ENCODE measurements around the gene KCTD19. TPM values are rescaled to one million over a fixed set of nuclear protein-coding genes. Genes with fewer than 3 reads are reported as not detected.

Gene KCTD19
- total RNA-seq, 1 experiment from 2014 or later = not detected

- POLR2A ChIA-PET (ENCODE audit: unreplicated experiment) = interaction anchor here (0.6 to 0.8 kb wide), 5 partner anchors 28 to 321 kb away, joined by 3 to 12 read pairs (median 4); partner anchors contain the start of genes CTCF, FBXL8 and TRADD
Observed at GRCh38 chr16:67241008-67241900, 85.3 kb downstream of the KCTD19 start.

DNA sequence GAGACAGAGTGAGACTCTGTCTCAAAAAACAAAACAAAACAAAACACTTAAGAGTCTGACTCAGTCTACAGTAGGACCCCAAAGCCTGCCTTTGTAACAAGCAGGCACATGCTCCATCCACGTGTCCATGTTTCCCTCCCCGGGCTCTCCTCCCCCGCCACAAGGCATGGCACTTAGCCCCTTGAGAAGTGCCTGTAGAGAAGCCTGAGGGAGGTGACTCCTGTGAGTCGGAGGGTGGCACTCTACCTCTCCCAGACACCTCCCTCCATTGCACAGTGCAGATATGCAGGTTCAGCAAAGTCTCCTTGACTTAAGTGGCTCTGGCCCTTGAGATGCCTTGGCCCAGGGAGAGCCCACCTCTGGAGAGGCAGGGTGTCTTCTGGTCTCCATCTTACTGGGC lies 86.0 kb downstream of the KCTD19 start:
- Histone ChIP-seq H4K20me1 (ENCODE audit: insufficient read depth) (no peaks in the 10 kb centered on the region), H2AFZ (no peak overlapping the region), H3K27ac (peak overlapping the region; percentile 84), H3F3A (ENCODE audit: insufficient read depth, low read depth) (peaks cover 83% of the 10 kb centered on the region), H3K4me3 (no peak overlapping the region), H3K36me3 (ENCODE audit: low read depth) (peaks cover 11% of the 10 kb centered on the region; the same call in 1 of the 2 replicates), H3K4me1 (replicated peaks; ENCODE audit: insufficient read depth) (peaks cover 60% of the 10 kb centered on the region), H3K9me3 (ENCODE audit: insufficient read depth, low read depth) (no peaks in the 10 kb centered on the region), H3K79me2 (ENCODE audit: low read depth) (peaks cover 57% of the 10 kb centered on the region), H3K4me2 (peak overlapping the region; percentile 65), H3K9me2 (ENCODE audit: insufficient read depth) (no peaks in the 10 kb centered on the region), H3K27me3 (ENCODE audit: insufficient read depth, low read depth) (no peaks in the 10 kb centered on the region)
- CTCF ChIA-PET = interaction anchor here (0.6 to 1.2 kb wide), 2 partner anchors 98 to 188 kb away, joined by 3 to 4 read pairs; no protein-coding TSS in a partner anchor
- BruUV-seq (replicated peaks) = no TSS peak
- TF ChIP-seq, protein P1, sequence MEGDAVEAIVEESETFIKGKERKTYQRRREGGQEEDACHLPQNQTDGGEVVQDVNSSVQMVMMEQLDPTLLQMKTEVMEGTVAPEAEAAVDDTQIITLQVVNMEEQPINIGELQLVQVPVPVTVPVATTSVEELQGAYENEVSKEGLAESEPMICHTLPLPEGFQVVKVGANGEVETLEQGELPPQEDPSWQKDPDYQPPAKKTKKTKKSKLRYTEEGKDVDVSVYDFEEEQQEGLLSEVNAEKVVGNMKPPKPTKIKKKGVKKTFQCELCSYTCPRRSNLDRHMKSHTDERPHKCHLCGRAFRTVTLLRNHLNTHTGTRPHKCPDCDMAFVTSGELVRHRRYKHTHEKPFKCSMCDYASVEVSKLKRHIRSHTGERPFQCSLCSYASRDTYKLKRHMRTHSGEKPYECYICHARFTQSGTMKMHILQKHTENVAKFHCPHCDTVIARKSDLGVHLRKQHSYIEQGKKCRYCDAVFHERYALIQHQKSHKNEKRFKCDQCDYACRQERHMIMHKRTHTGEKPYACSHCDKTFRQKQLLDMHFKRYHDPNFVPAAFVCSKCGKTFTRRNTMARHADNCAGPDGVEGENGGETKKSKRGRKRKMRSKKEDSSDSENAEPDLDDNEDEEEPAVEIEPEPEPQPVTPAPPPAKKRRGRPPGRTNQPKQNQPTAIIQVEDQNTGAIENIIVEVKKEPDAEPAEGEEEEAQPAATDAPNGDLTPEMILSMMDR (conservative IDR thresholded peaks at IDR 0.05) = no peak
- TF ChIP-seq EZH2 (IDR thresholded peaks at IDR 0.05; ENCODE audit: low read depth) = no peak
- intact Hi-C loops (cut with micrococcal nuclease; ENCODE audit: unreplicated experiment) = loop anchor here (10.0 kb wide), 1 partner anchor 994 kb away; the partner anchor contains the start of gene ESRP2
- POLR2A ChIA-PET (ENCODE audit: unreplicated experiment) = interaction anchor here (0.6 kb wide), 2 partner anchors 27 to 70 kb away, joined by 5 to 12 read pairs; no protein-coding TSS in a partner anchor
- DNase-seq = no peak

More at GRCh38 chr16:67241008-67241900, 85.3 kb downstream of the KCTD19 start:
- intact Hi-C loops (cut with micrococcal nuclease; ENCODE audit: unreplicated experiment) = loop anchor here (1.0 to 10.0 kb wide), 2 partner anchors 14 to 994 kb away; partner anchors contain the start of genes ESRP2 and TMEM208
- Histone ChIP-seq H3K27ac (peak overlapping the region; percentile 84), H3K4me3 (peak overlapping the region; percentile 13; the same call in 1 of the 2 replicates), H3K9me3 (ENCODE audit: insufficient read depth, low read depth) (no peaks in the 10 kb centered on the region), H3K36me3 (ENCODE audit: low read depth) (peaks cover 7% of the 10 kb centered on the region; the same call in 1 of the 2 replicates), H3K9me2 (ENCODE audit: insufficient read depth) (no peaks in the 10 kb centered on the region), H2AFZ (no peak overlapping the region), H4K20me1 (ENCODE audit: insufficient read depth) (no peaks in the 10 kb centered on the region), H3K27me3 (ENCODE audit: insufficient read depth, low read depth) (no peaks in the 10 kb centered on the region), H3F3A (ENCODE audit: insufficient read depth, low read depth) (peaks cover 83% of the 10 kb centered on the region), H3K4me1 (replicated peaks; ENCODE audit: insufficient read depth) (peaks cover 64% of the 10 kb centered on the region), H3K79me2 (ENCODE audit: low read depth) (peaks cover 57% of the 10 kb centered on the region), H3K4me2 (peak overlapping the region; percentile 65)
- CTCF ChIA-PET = interaction anchor here (0.6 to 1.2 kb wide), 2 partner anchors 97 to 188 kb away, joined by 3 to 4 read pairs; no protein-coding TSS in a partner anchor
- BruUV-seq (replicated peaks) = no TSS peak
- TF ChIP-seq EZH2 (IDR thresholded peaks at IDR 0.05; ENCODE audit: low read depth) = no peak
- TF ChIP-seq, protein P1 (conservative IDR thresholded peaks at IDR 0.05) = no peak
- DNase-seq = peak; percentile 84 to 90

Other genes with a start within 250 kb of the KCTD19 start
- 19.5 and 21.1 TPM in 2 replicates for gene PHAF1, start 216.8 kb downstream of the KCTD19 start, total RNA-seq (2021)
- 4.0 and 4.2 TPM in 2 replicates for gene B3GNT9, start 175.7 kb downstream of the KCTD19 start, total RNA-seq (2021)
- 38.0 and 50.3 TPM in 2 replicates for gene TRADD, start 166.8 kb downstream of the KCTD19 start, total RNA-seq (2021)
- 53.2 and 54.4 TPM in 2 replicates for gene FBXL8, start 166.8 kb downstream of the KCTD19 start, total RNA-seq (2021)
- gene HSF4, start 162.0 kb downstream of the KCTD19 start, total RNA-seq (2021) = 96.9 and 100 TPM in 2 replicates
- 68.0 and 76.8 TPM in 2 replicates for gene NOL3, start 156.2 kb downstream of the KCTD19 start, total RNA-seq (2021)
- gene MATCAP1, start 142.8 kb downstream of the KCTD19 start, total RNA-seq (2021) = 21.7 and 24.6 TPM in 2 replicates
- gene EXOC3L1, start 136.6 kb downstream of the KCTD19 start, total RNA-seq (2021) = 0.35 TPM in 1 of 2 replicates, not detected in the other
- 78.4 and 82.5 TPM in 2 replicates for gene E2F4, start 134.6 kb downstream of the KCTD19 start, total RNA-seq (2021)
- gene ELMO3, start 127.6 kb downstream of the KCTD19 start, total RNA-seq (2021) = 32.4 and 51.1 TPM in 2 replicates
- 39.5 and 42.0 TPM in 2 replicates for gene TMEM208, start 99.6 kb downstream of the KCTD19 start, total RNA-seq (2021)
- gene FHOD1, start 79.3 kb downstream of the KCTD19 start, total RNA-seq (2021) = 58.2 and 60.0 TPM in 2 replicates
- 5.2 and 6.9 TPM in 2 replicates for gene SLC9A5, start 77.8 kb downstream of the KCTD19 start, total RNA-seq (2021)
- 14.0 and 17.3 TPM in 2 replicates for gene PLEKHG4, start 47.2 kb downstream of the KCTD19 start, total RNA-seq (2021)
- not detected in 2 replicates for gene LRRC36, start 74 bp upstream of the KCTD19 start, total RNA-seq (2021)
- 3.1 and 4.5 TPM in 2 replicates for gene TPPP3, start 66.8 kb upstream of the KCTD19 start, total RNA-seq (2021)
- 12.8 and 14.9 TPM in 2 replicates for gene ZDHHC1, start 89.7 kb upstream of the KCTD19 start, total RNA-seq (2021)
- 5.0 and 5.3 TPM in 2 replicates for gene HSD11B2, start 104.4 kb upstream of the KCTD19 start, total RNA-seq (2021)
- gene ATP6V0D1, start 154.4 kb upstream of the KCTD19 start, total RNA-seq (2021) = 51.5 and 61.0 TPM in 2 replicates
- gene AGRP, start 156.8 kb upstream of the KCTD19 start, total RNA-seq (2021) = not detected in 2 replicates
- 76.7 and 113 TPM in 2 replicates for gene RIPOR1, start 202.1 kb upstream of the KCTD19 start, total RNA-seq (2021)
- 35.3 and 39.0 TPM in 2 replicates for gene CTCF, start 235.8 kb upstream of the KCTD19 start, total RNA-seq (2021)

Measured in PC-9 (cell line).